ENCODE measurements around the gene PILRA. TPM values are rescaled to one million over a fixed set of nuclear protein-coding genes. Genes with fewer than 3 reads are reported as not detected.

Gene PILRA
- total and polyA plus RNA-seq, 2 experiments from 2014 or later, result 1.7 TPM; not detected in 1

DNA sequence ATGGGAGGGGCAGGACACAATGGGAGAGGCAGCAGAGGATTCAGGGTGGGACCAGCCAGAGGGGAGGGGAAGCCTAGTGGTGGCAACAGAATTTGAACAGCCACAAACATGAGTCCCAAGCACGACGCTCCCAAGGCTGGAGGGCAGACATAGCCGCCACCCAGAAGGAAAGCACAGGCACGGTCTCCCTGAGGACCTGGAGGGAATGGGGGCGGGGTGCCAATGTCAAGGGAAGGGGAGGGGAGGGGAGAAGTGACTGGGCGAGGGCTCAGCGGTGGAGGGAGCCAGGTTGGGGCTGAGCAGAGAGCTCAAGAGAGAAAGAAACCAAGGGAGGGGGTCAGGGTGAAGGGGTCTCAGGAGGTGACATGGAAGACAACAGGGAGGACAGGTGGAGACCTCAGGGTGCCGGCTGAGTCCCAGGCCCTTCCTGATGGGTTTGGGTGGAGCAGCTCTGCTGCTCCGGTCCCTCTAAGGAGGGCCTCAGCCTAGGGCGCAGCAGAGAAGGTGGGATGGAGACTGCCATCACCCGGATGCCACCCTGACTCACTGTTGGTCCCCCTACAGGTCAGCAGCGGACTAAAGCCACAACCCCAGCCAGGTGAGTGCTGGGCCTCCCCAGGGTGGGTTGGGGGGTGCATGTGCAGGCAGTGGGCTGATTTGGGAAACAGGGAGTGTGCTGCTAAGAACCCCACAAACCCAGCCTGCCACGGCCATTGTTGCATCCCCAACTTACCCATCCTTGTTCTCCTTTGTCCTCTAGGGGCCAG lies 24.2 kb downstream of the PILRA start:
- no peaks in the 10 kb centered on the region for H3K79me2 ChIP-seq (ENCODE audit: insufficient read depth)
- DNase-seq, result no peak
- no peaks in the 10 kb centered on the region for H3K36me3 ChIP-seq (ENCODE audit: low read depth)
- in situ Hi-C loops (cut with MboI), result no loop called here
- H3K27me3 ChIP-seq (replicated peaks; ENCODE audit: insufficient read depth), result peaks cover 9% of the 10 kb centered on the region; the same call in 1 of the 2 replicates
- H3K4me1 ChIP-seq (ENCODE audit: insufficient read depth), result no peaks in the 10 kb centered on the region
- TF ChIP-seq EZH2phosphoT487 (IDR thresholded peaks at IDR 0.05; ENCODE audit: insufficient read depth, low read depth) (no peak), EZH2 (IDR thresholded peaks at IDR 0.05; ENCODE audit: insufficient read depth, poor library complexity, severe bottlenecking) (no peak)
- no peak overlapping the region for H2AFZ ChIP-seq
- no peak overlapping the region for H3K9ac ChIP-seq
- no peak overlapping the region for H3K4me3 ChIP-seq
- H3F3A ChIP-seq (ENCODE audit: insufficient read depth), result no peaks in the 10 kb centered on the region
- WGBS, 2 experiments (ENCODE audit: low coverage in 1 of 2, low lambda C conversion rate in 2 of 2, missing lambda C conversion rate in 2 of 2), result 43 to 74% methylated on average over 8 to 13 of the region's 13 CpGs
- no peaks in the 10 kb centered on the region for H4K20me1 ChIP-seq (ENCODE audit: insufficient read depth)
- no peak overlapping the region for H3K4me2 ChIP-seq (ENCODE audit: unreplicated experiment)
- no peaks in the 10 kb centered on the region for H3K9me2 ChIP-seq (ENCODE audit: insufficient read depth)
- H3K27ac ChIP-seq, result no peak overlapping the region
- H3K9me3 ChIP-seq (ENCODE audit: low read depth), result no peaks in the 10 kb centered on the region

DNA sequence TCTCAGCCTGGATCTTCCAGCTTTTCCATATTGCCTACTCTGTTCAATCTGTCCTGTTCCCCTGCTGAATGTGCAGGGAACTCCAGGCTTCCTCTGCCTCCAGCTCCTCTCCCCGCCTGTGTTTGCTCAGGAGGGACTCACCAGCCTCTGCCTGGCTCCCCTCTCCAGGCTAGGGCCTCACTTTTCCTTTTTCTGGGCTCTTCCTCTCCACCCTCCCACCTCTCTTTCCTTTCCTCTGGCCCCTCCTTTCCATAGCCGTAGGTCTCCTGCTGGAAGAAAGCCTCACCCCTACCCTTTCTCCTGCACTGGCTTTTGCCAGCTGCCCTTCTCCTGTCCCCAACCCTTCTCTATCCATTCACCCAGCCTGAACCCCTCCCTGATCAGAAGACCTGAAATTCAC lies 25.0 kb downstream of the PILRA start:
- WGBS, 2 experiments (ENCODE audit: low coverage in 1 of 2, low lambda C conversion rate in 2 of 2, missing lambda C conversion rate in 2 of 2), result 55 to 56% methylated on average over 2 of the region's 2 CpGs
- in situ Hi-C loops (cut with MboI), result no loop called here
- Histone ChIP-seq H3K79me2 (ENCODE audit: insufficient read depth) (no peaks in the 10 kb centered on the region), H3K27ac (no peak overlapping the region), H3K36me3 (ENCODE audit: low read depth) (no peaks in the 10 kb centered on the region), H3K27me3 (replicated peaks; ENCODE audit: insufficient read depth) (peaks cover 9% of the 10 kb centered on the region; the same call in 1 of the 2 replicates), H2AFZ (no peak overlapping the region), H3K4me3 (no peak overlapping the region), H3K9me3 (ENCODE audit: low read depth) (no peaks in the 10 kb centered on the region), H3K4me2 (ENCODE audit: unreplicated experiment) (no peak overlapping the region), H3K9ac (no peak overlapping the region), H3F3A (ENCODE audit: insufficient read depth) (no peaks in the 10 kb centered on the region), H3K4me1 (ENCODE audit: insufficient read depth) (no peaks in the 10 kb centered on the region), H3K9me2 (ENCODE audit: insufficient read depth) (no peaks in the 10 kb centered on the region), H4K20me1 (ENCODE audit: insufficient read depth) (no peaks in the 10 kb centered on the region)
- no peak for DNase-seq
- TF ChIP-seq EZH2 (IDR thresholded peaks at IDR 0.05; ENCODE audit: insufficient read depth, poor library complexity, severe bottlenecking) (no peak), EZH2phosphoT487 (IDR thresholded peaks at IDR 0.05; ENCODE audit: insufficient read depth, low read depth) (no peak)

GRCh38 chr7:100400041-100400440 lies 26.8 kb downstream of the PILRA start:
- Histone ChIP-seq H3K4me2 (ENCODE audit: unreplicated experiment) (no peak overlapping the region), H3K79me2 (ENCODE audit: insufficient read depth) (no peaks in the 10 kb centered on the region), H3K9ac (no peak overlapping the region), H3K36me3 (ENCODE audit: low read depth) (no peaks in the 10 kb centered on the region), H3K9me3 (ENCODE audit: low read depth) (no peaks in the 10 kb centered on the region), H3K4me1 (ENCODE audit: insufficient read depth) (no peaks in the 10 kb centered on the region), H4K20me1 (ENCODE audit: insufficient read depth) (no peaks in the 10 kb centered on the region), H3K27ac (no peak overlapping the region), H3F3A (ENCODE audit: insufficient read depth) (no peaks in the 10 kb centered on the region), H3K27me3 (replicated peaks; ENCODE audit: insufficient read depth) (peaks cover 9% of the 10 kb centered on the region; the same call in 1 of the 2 replicates), H3K4me3 (no peak overlapping the region), H3K9me2 (ENCODE audit: insufficient read depth) (no peaks in the 10 kb centered on the region), H2AFZ (no peak overlapping the region)
- TF ChIP-seq EZH2 (IDR thresholded peaks at IDR 0.05; ENCODE audit: insufficient read depth, poor library complexity, severe bottlenecking), result no peak
- TF ChIP-seq EZH2phosphoT487 (IDR thresholded peaks at IDR 0.05; ENCODE audit: insufficient read depth, low read depth), result no peak
- no peak for DNase-seq
- WGBS, 2 experiments (ENCODE audit: low coverage in 1 of 2, low lambda C conversion rate in 2 of 2, missing lambda C conversion rate in 2 of 2), result 88 to 94% methylated on average over 3 of the region's 3 CpGs
- in situ Hi-C loops (cut with MboI), result no loop called here

DNA sequence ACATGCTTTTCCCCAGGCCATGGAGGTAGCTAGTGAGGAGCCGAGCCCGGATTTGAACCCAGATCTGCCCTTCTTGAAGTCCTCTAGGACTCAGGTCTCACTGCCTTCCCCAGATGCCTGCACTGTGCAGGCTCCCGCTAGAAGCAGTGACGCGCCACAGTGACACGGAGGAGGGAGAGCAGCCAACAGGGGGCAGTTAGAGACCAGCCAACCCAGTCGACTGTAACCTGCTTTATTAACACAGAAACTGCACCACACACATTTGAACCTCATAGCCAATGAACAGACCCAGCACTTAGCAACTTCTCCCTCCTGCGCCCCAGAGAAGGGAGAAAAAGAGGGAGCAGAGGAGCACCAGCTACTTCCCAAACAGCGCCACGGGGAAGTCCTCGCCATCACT lies 27.4 kb downstream of the PILRA start:
- Histone ChIP-seq H3K9me3 (ENCODE audit: low read depth) (no peaks in the 10 kb centered on the region), H3K36me3 (ENCODE audit: low read depth) (no peaks in the 10 kb centered on the region), H3K9me2 (ENCODE audit: insufficient read depth) (no peaks in the 10 kb centered on the region), H3K27ac (no peak overlapping the region), H3K4me3 (no peak overlapping the region), H3K4me2 (ENCODE audit: unreplicated experiment) (no peak overlapping the region), H3K4me1 (ENCODE audit: insufficient read depth) (no peaks in the 10 kb centered on the region), H3K27me3 (replicated peaks; ENCODE audit: insufficient read depth) (0 out of 2 replicates have a peak, but pooled peaks cover 9% of the 10 kb centered on the region), H2AFZ (no peak overlapping the region), H3K79me2 (ENCODE audit: insufficient read depth) (no peaks in the 10 kb centered on the region), H3K9ac (no peak overlapping the region), H4K20me1 (ENCODE audit: insufficient read depth) (no peaks in the 10 kb centered on the region), H3F3A (ENCODE audit: insufficient read depth) (no peaks in the 10 kb centered on the region)
- no peak for TF ChIP-seq EZH2phosphoT487 (IDR thresholded peaks at IDR 0.05; ENCODE audit: insufficient read depth, low read depth)
- in situ Hi-C loops (cut with MboI), result no loop called here
- DNase-seq, result no peak
- WGBS, 2 experiments (ENCODE audit: low coverage in 1 of 2, low lambda C conversion rate in 2 of 2, missing lambda C conversion rate in 2 of 2), result 86 to 87% methylated on average over 11 of the region's 11 CpGs
